Activated CD4-positive, alpha-beta T cell treated with anti-CD3 and anti-CD28 coated beads, Interleukin-2, amount 10 ng/mL, durations not matched to agents 24 days and 14 days (primary cell): ENCODE data around the gene CYP8B1. TPM values are rescaled to one million over a fixed set of nuclear protein-coding genes. Genes with fewer than 3 reads are reported as not detected.

Experiments
- DNase-seq: peaks from one replicate; pipeline ENCODE4 v3.0.0; 2022
- H3K27ac Mint-ChIP-seq: one replicate; pipeline ENCODE4 v1.8.0; 2022; ENCODE audit warnings: mild to moderate bottlenecking, mixed read lengths
- H3K27me3 Mint-ChIP-seq: one replicate; pipeline ENCODE4 v1.8.0; 2022; ENCODE audit warnings: mixed read lengths
- H3K36me3 Mint-ChIP-seq: one replicate; pipeline ENCODE4 v1.8.0; 2022; ENCODE audit warnings: low read depth, mild to moderate bottlenecking, mixed read lengths
- H3K4me1 Mint-ChIP-seq: one replicate; pipeline ENCODE4 v1.8.0; 2021; ENCODE audit warnings: mixed read lengths
- H3K4me3 Mint-ChIP-seq: one replicate; pipeline ENCODE4 v1.8.0; 2022; ENCODE audit warnings: mild to moderate bottlenecking, moderate library complexity, mixed read lengths
- H3K9me3 Mint-ChIP-seq: one replicate; pipeline ENCODE4 v1.8.0; 2021; ENCODE audit warnings: mixed read lengths
- intact Hi-C: fragments of 100-400 bp; cut with micrococcal nuclease; formaldehyde crosslinking; loops from one replicate; pipeline ENCODE4 v1.15.1; 2023
- total RNA-seq: library from RNA; stranded (reverse); gene quantifications from 2 replicates; pipeline ENCODE4 v1.2.3, GENCODE V29; 2022

CYP8B1 gene
- total RNA-seq, 1 donor from 2014 or later: not detected

GRCh38 chr3:42876401-42876800, 722 bp upstream of the CYP8B1 start:
- H3K4me3 Mint-ChIP-seq: no peak overlapping the region
- no peak overlapping the region for H3K27ac Mint-ChIP-seq
- no peaks in the 10 kb centered on the region for H3K36me3 Mint-ChIP-seq
- H3K9me3 Mint-ChIP-seq: no peaks in the 10 kb centered on the region
- peaks cover 7% of the 10 kb centered on the region for H3K4me1 Mint-ChIP-seq
- no peak for DNase-seq
- peaks cover 11% of the 10 kb centered on the region for H3K27me3 Mint-ChIP-seq
- intact Hi-C loops: no loop called here

GRCh38 chr3:42874749-42875148, 930 bp downstream of the CYP8B1 start:
- Mint-ChIP-seq H3K4me1 (no peaks in the 10 kb centered on the region), H3K4me3 (no peak overlapping the region), H3K27me3 (peaks cover 8% of the 10 kb centered on the region), H3K36me3 (no peaks in the 10 kb centered on the region), H3K27ac (no peak overlapping the region), H3K9me3 (no peaks in the 10 kb centered on the region)
- no peak for DNase-seq
- intact Hi-C loops: no loop called here

- no peak for DNase-seq
- Mint-ChIP-seq H3K27ac (no peak overlapping the region), H3K36me3 (no peaks in the 10 kb centered on the region), H3K9me3 (no peaks in the 10 kb centered on the region), H3K4me1 (no peaks in the 10 kb centered on the region), H3K4me3 (no peak overlapping the region), H3K27me3 (peaks cover 7% of the 10 kb centered on the region)
- intact Hi-C loops: no loop called here
Measured at GRCh38 chr3:42873221-42873982, 2.3 kb downstream of the CYP8B1 start.

GRCh38 chr3:42872718-42873117, 3.0 kb downstream of the CYP8B1 start:
- Mint-ChIP-seq H3K9me3 (no peaks in the 10 kb centered on the region), H3K4me3 (no peak overlapping the region), H3K4me1 (no peaks in the 10 kb centered on the region), H3K36me3 (no peaks in the 10 kb centered on the region), H3K27ac (no peak overlapping the region), H3K27me3 (peaks cover 4% of the 10 kb centered on the region)
- intact Hi-C loops: no loop called here
- no peak for DNase-seq

- Mint-ChIP-seq H3K36me3 (no peaks in the 10 kb centered on the region), H3K27me3 (peaks cover 4% of the 10 kb centered on the region), H3K27ac (no peak overlapping the region), H3K4me3 (no peak overlapping the region), H3K9me3 (no peaks in the 10 kb centered on the region), H3K4me1 (no peaks in the 10 kb centered on the region)
- intact Hi-C loops: no loop called here
- DNase-seq: no peak
Measured at GRCh38 chr3:42871592-42872196, 4.0 kb downstream of the CYP8B1 start.

- Mint-ChIP-seq H3K4me3 (no peak overlapping the region), H3K9me3 (no peaks in the 10 kb centered on the region), H3K4me1 (no peaks in the 10 kb centered on the region), H3K36me3 (no peaks in the 10 kb centered on the region), H3K27ac (no peak overlapping the region), H3K27me3 (peaks cover 2% of the 10 kb centered on the region)
- no peak for DNase-seq
- intact Hi-C loops: no loop called here
Measured at GRCh38 chr3:42868841-42869240, 6.8 kb downstream of the CYP8B1 start.

- no peaks in the 10 kb centered on the region for H3K4me1 Mint-ChIP-seq
- DNase-seq: no peak
- no peaks in the 10 kb centered on the region for H3K9me3 Mint-ChIP-seq
- H3K27ac Mint-ChIP-seq: no peak overlapping the region
- H3K27me3 Mint-ChIP-seq: peaks cover 8% of the 10 kb centered on the region
- intact Hi-C loops: no loop called here
- no peaks in the 10 kb centered on the region for H3K36me3 Mint-ChIP-seq
- no peak overlapping the region for H3K4me3 Mint-ChIP-seq
Measured at GRCh38 chr3:42867138-42867537, 8.5 kb downstream of the CYP8B1 start.

GRCh38 chr3:42865256-42865655, 10.4 kb downstream of the CYP8B1 start:
- Mint-ChIP-seq H3K9me3 (peaks cover 7% of the 10 kb centered on the region), H3K27me3 (peaks cover 24% of the 10 kb centered on the region), H3K4me3 (no peak overlapping the region), H3K27ac (no peak overlapping the region), H3K4me1 (no peaks in the 10 kb centered on the region), H3K36me3 (no peaks in the 10 kb centered on the region)
- DNase-seq: no peak
- intact Hi-C loops: no loop called here

GRCh38 chr3:42864321-42864950, 11.2 kb downstream of the CYP8B1 start:
- H3K27me3 Mint-ChIP-seq: peaks cover 29% of the 10 kb centered on the region
- DNase-seq: no peak
- H3K4me3 Mint-ChIP-seq: no peak overlapping the region
- intact Hi-C loops: no loop called here
- H3K27ac Mint-ChIP-seq: no peak overlapping the region
- H3K36me3 Mint-ChIP-seq: no peaks in the 10 kb centered on the region
- no peaks in the 10 kb centered on the region for H3K4me1 Mint-ChIP-seq
- H3K9me3 Mint-ChIP-seq: peaks cover 8% of the 10 kb centered on the region

- intact Hi-C loops: no loop called here
- Mint-ChIP-seq H3K27me3 (peaks cover 30% of the 10 kb centered on the region), H3K9me3 (peaks cover 11% of the 10 kb centered on the region), H3K36me3 (no peaks in the 10 kb centered on the region), H3K27ac (no peak overlapping the region), H3K4me1 (no peaks in the 10 kb centered on the region), H3K4me3 (no peak overlapping the region)
- no peak for DNase-seq
Measured at GRCh38 chr3:42856544-42856943, 19.1 kb downstream of the CYP8B1 start.

- no peak for DNase-seq
- H3K4me1 Mint-ChIP-seq: no peaks in the 10 kb centered on the region
Measured at GRCh38 chr3:42855547-42856380, 19.9 kb downstream of the CYP8B1 start.

GRCh38 chr3:42855219-42855546, 20.5 kb downstream of the CYP8B1 start:
- peaks cover 19% of the 10 kb centered on the region for H3K27me3 Mint-ChIP-seq
- no peak overlapping the region for H3K4me3 Mint-ChIP-seq
- H3K36me3 Mint-ChIP-seq: no peaks in the 10 kb centered on the region
- H3K4me1 Mint-ChIP-seq: no peaks in the 10 kb centered on the region
- intact Hi-C loops: no loop called here
- no peak for DNase-seq
- H3K9me3 Mint-ChIP-seq: peaks cover 4% of the 10 kb centered on the region
- H3K27ac Mint-ChIP-seq: no peak overlapping the region

More at GRCh38 chr3:42855547-42856380, 19.9 kb downstream of the CYP8B1 start:
- H3K9me3 Mint-ChIP-seq: peaks cover 9% of the 10 kb centered on the region
- H3K27me3 Mint-ChIP-seq: peaks cover 24% of the 10 kb centered on the region
- no peak overlapping the region for H3K27ac Mint-ChIP-seq
- no peaks in the 10 kb centered on the region for H3K36me3 Mint-ChIP-seq
- no peak overlapping the region for H3K4me3 Mint-ChIP-seq
- intact Hi-C loops: no loop called here

GRCh38 chr3:42853739-42854302, 21.9 kb downstream of the CYP8B1 start:
- no peaks in the 10 kb centered on the region for H3K36me3 Mint-ChIP-seq
- H3K27me3 Mint-ChIP-seq: peaks cover 11% of the 10 kb centered on the region
- intact Hi-C loops: no loop called here
- no peak overlapping the region for H3K27ac Mint-ChIP-seq
- no peaks in the 10 kb centered on the region for H3K4me1 Mint-ChIP-seq
- H3K9me3 Mint-ChIP-seq: peaks cover under 1% of the 10 kb centered on the region
- H3K4me3 Mint-ChIP-seq: no peak overlapping the region
- no peak for DNase-seq
